GM12891 (cell line): ENCODE results near the gene FNIP1.

Experiments
- DNase-seq: peaks from one replicate; pipeline ENCODE4 v3.0.0; 2011; ENCODE audit warnings: low spot score; ENCODE audit not compliant: insufficient read length
- FAIRE-seq: peaks from 2 replicates; lab custom pipeline; 2011; peaks lifted over from hg19 to GRCh38; lab: Jason Lieb, UNC
- PAX5 ChIP-seq: IDR thresholded peaks from 2 replicates; pipeline ENCODE4 v1.6.1; 2011; ENCODE audit warnings: low read length, moderate library complexity, mild to moderate bottlenecking; ENCODE audit not compliant: insufficient read depth, severe bottlenecking
- POLR2A ChIP-seq: IDR thresholded peaks from 2 replicates; pipeline ENCODE4 v1.6.1; 2011; ENCODE audit warnings: low read depth, low read length, control low read depth
- POLR2AphosphoS5 ChIP-seq: IDR thresholded peaks from 2 replicates; pipeline ENCODE4 v1.6.1; 2011; ENCODE audit warnings: low read depth, low read length, control low read depth
- POU2F2 ChIP-seq: IDR thresholded peaks from 2 replicates; pipeline ENCODE4 v1.6.1; 2011; ENCODE audit warnings: low read depth, mild to moderate bottlenecking, control low read depth, low read length, moderate library complexity
- SPI1 ChIP-seq: IDR thresholded peaks from 2 replicates; pipeline ENCODE4 v1.6.1; 2011; ENCODE audit warnings: low read depth, low read length, control low read depth
- TAF1 ChIP-seq: IDR thresholded peaks from 2 replicates; pipeline ENCODE4 v1.6.1; 2011; ENCODE audit warnings: low read depth, low read length, control low read depth

The FNIP1 gene

DNA sequence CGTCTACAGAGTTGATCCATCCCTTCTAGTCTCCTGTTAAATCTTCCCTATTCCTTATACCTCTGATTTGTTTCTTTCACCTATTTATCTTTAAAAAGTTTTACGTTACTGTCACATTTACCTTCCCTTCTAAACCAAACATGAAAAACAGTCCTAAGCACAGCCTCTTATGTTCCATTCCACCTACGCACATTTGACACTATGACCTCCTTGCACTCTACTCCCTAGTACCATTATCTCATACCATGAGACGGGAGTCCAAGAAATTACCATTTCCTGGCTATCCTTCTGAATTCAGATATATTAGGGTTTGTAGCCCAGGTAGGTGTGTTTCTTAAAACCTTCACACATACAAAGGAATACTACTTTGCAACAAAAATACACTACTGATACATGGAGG lies 25.1 kb downstream of the FNIP1 start:
- FAIRE-seq = no peak
- no peak for DNase-seq
- TF ChIP-seq POLR2AphosphoS5 (no peak), PAX5 (no peak), SPI1 (no peak), POLR2A (no peak), POU2F2 (no peak), TAF1 (no peak)

GRCh38 chr5:131769961-131770360 lies 26.9 kb downstream of the FNIP1 start:
- TF ChIP-seq POU2F2 = no peak
- TF ChIP-seq POLR2A = no peak
- TF ChIP-seq TAF1 = no peak
- no peak for TF ChIP-seq SPI1
- TF ChIP-seq POLR2AphosphoS5 = no peak
- TF ChIP-seq PAX5 = no peak
- FAIRE-seq = no peak
- no peak for DNase-seq

DNA sequence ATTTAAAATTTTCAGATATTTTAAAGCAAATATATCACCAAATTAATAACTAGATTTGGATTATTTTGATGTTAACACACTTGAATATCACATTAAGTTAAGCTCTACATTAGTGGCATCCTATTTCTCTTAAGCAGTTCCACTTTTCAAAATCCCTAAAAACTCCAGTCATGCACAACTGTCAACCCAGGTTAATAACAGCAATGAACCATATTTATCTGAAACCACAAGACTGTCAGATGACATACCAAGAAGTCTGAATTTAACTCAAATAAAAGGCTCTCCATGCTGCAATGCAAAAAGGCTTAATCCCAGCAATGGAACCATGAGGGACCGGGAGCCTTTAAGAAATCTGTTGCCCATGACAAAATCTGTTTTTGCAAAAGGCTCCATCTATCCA lies 27.5 kb downstream of the FNIP1 start:
- TF ChIP-seq POLR2AphosphoS5 = no peak
- DNase-seq = no peak
- no peak for FAIRE-seq

DNA sequence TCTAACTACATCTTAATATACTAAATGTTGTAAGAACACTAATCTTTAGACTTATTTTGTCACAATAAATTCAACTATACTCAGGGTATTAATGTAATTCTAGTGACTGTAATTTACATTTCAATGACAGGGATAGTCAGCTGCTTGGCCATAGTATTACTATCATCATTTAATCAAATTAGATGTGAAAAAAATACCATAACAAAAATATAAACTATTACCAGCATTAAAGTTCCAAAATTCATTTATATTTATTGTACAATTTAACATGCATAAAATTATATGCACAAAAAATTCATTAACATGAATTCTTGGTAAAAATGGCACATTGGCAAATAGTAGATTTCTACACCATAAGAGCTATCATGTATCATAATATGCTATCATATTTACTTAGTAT lies 28.9 kb downstream of the FNIP1 start:
- DNase-seq = no peak
- no peak for TF ChIP-seq PAX5
- FAIRE-seq = no peak

- no peak for DNase-seq
- TF ChIP-seq POLR2A (no peak), PAX5 (no peak), POLR2AphosphoS5 (no peak), SPI1 (no peak), POU2F2 (no peak), TAF1 (no peak)
- no peak for FAIRE-seq
Observed at GRCh38 chr5:131766689-131767088, 30.1 kb downstream of the FNIP1 start.

- FAIRE-seq = no peak
- no peak for TF ChIP-seq TAF1
- DNase-seq = no peak
Observed at GRCh38 chr5:131765261-131765660, 31.6 kb downstream of the FNIP1 start.

DNA sequence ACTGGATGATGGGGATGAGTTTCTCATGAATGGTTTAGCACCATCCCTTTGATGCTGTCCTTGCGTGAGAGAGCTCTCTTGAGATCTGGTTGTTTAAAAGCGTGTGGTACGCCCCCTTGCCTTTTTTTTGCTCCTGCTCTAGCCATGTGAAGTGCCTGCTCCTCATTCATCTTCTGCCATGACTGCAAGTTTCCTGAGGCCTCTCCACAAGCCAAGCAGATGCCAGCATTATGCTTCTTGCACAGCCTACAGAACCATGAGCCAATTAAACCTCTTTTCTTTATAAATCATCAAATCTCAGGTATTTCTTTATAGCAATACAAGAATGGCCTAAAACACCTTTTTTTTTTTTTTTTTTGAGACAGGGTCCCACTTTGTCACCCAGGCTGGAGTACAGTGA lies 32.8 kb downstream of the FNIP1 start:
- DNase-seq = no peak
- no peak for TF ChIP-seq SPI1
- TF ChIP-seq POLR2A = no peak
- no peak for TF ChIP-seq TAF1
- TF ChIP-seq PAX5 = no peak
- no peak for TF ChIP-seq POLR2AphosphoS5
- TF ChIP-seq POU2F2 = no peak
- no peak for FAIRE-seq

GRCh38 chr5:131760793-131761192 lies 36.0 kb downstream of the FNIP1 start:
- FAIRE-seq = no peak
- DNase-seq = no peak
- TF ChIP-seq SPI1 (no peak), TAF1 (no peak)

DNA sequence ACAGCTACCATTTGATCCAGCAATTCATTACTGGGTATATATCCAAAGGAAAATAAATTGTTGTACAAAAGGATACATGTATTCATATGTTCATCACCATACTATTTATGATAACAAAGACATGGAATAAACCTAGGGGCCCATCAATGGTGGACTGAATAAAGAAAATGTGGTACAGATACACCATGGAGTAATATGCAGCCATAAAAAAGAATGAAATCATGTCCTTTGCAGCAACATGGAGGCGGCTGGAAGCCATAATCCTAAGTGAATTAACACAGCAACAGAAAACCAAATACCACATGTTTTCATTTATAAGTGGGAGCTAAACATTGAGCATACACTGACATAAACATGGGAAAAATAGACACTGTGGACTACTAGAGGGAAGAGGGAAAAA lies 37.1 kb downstream of the FNIP1 start:
- TF ChIP-seq SPI1 = no peak
- no peak for TF ChIP-seq POLR2AphosphoS5
- no peak for TF ChIP-seq PAX5
- TF ChIP-seq TAF1 = no peak
- no peak for FAIRE-seq
- no peak for DNase-seq

GRCh38 chr5:131758520-131758900 lies 38.3 kb downstream of the FNIP1 start:
- no peak for TF ChIP-seq PAX5
- FAIRE-seq (no peak), DNase-seq (no peak)

DNA sequence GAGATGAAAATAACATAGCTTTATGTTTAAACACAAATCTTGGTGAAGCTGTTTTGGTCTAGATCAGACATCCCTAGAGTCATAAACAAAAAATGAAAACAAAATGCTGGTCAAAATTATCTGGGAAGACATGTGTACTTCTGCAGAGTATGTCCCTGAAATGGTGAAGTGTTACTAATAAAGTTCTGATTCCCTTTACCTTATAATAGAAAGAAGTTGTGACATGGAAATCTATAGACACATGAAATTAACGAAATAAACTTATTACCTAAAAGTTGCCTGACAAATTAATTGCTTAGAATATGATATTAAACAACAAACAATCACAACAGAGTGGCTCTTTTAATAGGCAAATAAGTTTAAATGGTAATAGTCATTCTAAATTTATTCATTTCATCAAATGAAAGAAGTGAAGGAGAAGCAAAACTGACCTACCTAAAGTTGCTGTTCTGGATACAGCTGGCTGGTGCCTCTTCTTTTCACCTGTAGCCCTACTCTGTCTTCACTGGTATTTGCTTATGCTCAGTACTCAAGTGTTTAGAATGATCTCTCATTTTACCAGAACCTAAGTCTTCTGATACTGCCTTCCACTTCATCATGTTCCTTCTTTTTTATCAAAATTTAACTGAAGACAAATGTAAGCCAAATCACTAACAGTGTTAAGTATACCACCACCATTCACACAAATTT lies 38.8 kb downstream of the FNIP1 start:
- no peak for DNase-seq
- FAIRE-seq = no peak
- TF ChIP-seq POLR2AphosphoS5 (no peak), PAX5 (no peak), POU2F2 (no peak), POLR2A (no peak), SPI1 (no peak), TAF1 (no peak)
